ENCODE measurements around the gene IGF2BP1.

The IGF2BP1 gene

GRCh38 chr17:49046912-49047311 lies 49.7 kb downstream of the IGF2BP1 start:
- no peaks in the 10 kb centered on the region for H3K79me2 ChIP-seq (ENCODE audit: insufficient read depth, low read length)
- no peak overlapping the region for H3K9ac ChIP-seq (ENCODE audit: low read depth, low read length)
- DNase-seq: no peak
- no peaks in the 10 kb centered on the region for H3K9me3 ChIP-seq (ENCODE audit: insufficient read depth, low read length, severe bottlenecking)
- H3K27me3 ChIP-seq (ENCODE audit: insufficient read depth, low read length, poor library complexity): peaks cover 27% of the 10 kb centered on the region
- no peak overlapping the region for H2AFZ ChIP-seq (ENCODE audit: low read depth, low read length)
- no peak overlapping the region for H3K4me2 ChIP-seq (ENCODE audit: insufficient read depth, low read length)
- no peak for TF ChIP-seq EZH2 (IDR thresholded peaks at IDR 0.05; ENCODE audit: borderline replicate concordance, low read depth, low read length, severe bottlenecking)
- TF ChIP-seq CTCF (IDR thresholded peaks at IDR 0.05; ENCODE audit: borderline replicate concordance, extremely low read depth, low read length, poor library complexity, severe bottlenecking): no peak
- no peaks in the 10 kb centered on the region for H3K4me1 ChIP-seq (ENCODE audit: insufficient read depth, low read length)
- no peaks in the 10 kb centered on the region; the same call in 1 of the 2 replicates for H4K20me1 ChIP-seq (ENCODE audit: insufficient read depth, low read length)
- no peak for ATAC-seq (ENCODE audit: insufficient read depth, low read depth)
- H3K4me3 ChIP-seq (ENCODE audit: low read depth in 1 of 2, low read length in 2 of 2): no peak overlapping the region
- no peaks in the 10 kb centered on the region for H3K36me3 ChIP-seq (ENCODE audit: insufficient read depth, low read length)
- no peak overlapping the region for H3K27ac ChIP-seq (ENCODE audit: low read length)

GRCh38 chr17:49049265-49049664 lies 52.1 kb downstream of the IGF2BP1 start:
- H3K4me2 ChIP-seq (ENCODE audit: insufficient read depth, low read length): no peak overlapping the region
- no peak overlapping the region for H2AFZ ChIP-seq (ENCODE audit: low read depth, low read length)

GRCh38 chr17:49050611-49051010 lies 53.4 kb downstream of the IGF2BP1 start:
- Histone ChIP-seq H3K36me3 (ENCODE audit: insufficient read depth, low read length) (no peaks in the 10 kb centered on the region), H3K9me3 (ENCODE audit: insufficient read depth, low read length, severe bottlenecking) (no peaks in the 10 kb centered on the region), H3K79me2 (ENCODE audit: insufficient read depth, low read length) (no peaks in the 10 kb centered on the region), H3K4me3 (ENCODE audit: low read depth in 1 of 2, low read length in 2 of 2) (no peak overlapping the region), H4K20me1 (ENCODE audit: insufficient read depth, low read length) (no peaks in the 10 kb centered on the region), H2AFZ (ENCODE audit: low read depth, low read length) (no peak overlapping the region; the same call in 1 of the 2 replicates), H3K27ac (ENCODE audit: low read length) (no peak overlapping the region), H3K4me2 (ENCODE audit: insufficient read depth, low read length) (no peak overlapping the region), H3K27me3 (ENCODE audit: insufficient read depth, low read length, poor library complexity) (peaks cover 23% of the 10 kb centered on the region), H3K4me1 (ENCODE audit: insufficient read depth, low read length) (no peaks in the 10 kb centered on the region), H3K9ac (ENCODE audit: low read depth, low read length) (no peak overlapping the region)
- TF ChIP-seq EZH2 (IDR thresholded peaks at IDR 0.05; ENCODE audit: borderline replicate concordance, low read depth, low read length, severe bottlenecking) (no peak), CTCF (IDR thresholded peaks at IDR 0.05; ENCODE audit: borderline replicate concordance, extremely low read depth, low read length, poor library complexity, severe bottlenecking) (no peak)
- DNase-seq (no peak), ATAC-seq (ENCODE audit: insufficient read depth, low read depth) (no peak)

More at GRCh38 chr17:49049265-49049664, 52.1 kb downstream of the IGF2BP1 start:
- ATAC-seq (ENCODE audit: insufficient read depth, low read depth) (no peak), DNase-seq (no peak)
- Histone ChIP-seq H3K27ac (ENCODE audit: low read length) (no peak overlapping the region), H3K27me3 (ENCODE audit: insufficient read depth, low read length, poor library complexity) (peaks cover 20% of the 10 kb centered on the region), H3K4me1 (ENCODE audit: insufficient read depth, low read length) (no peaks in the 10 kb centered on the region), H3K9me3 (ENCODE audit: insufficient read depth, low read length, severe bottlenecking) (no peaks in the 10 kb centered on the region), H3K36me3 (ENCODE audit: insufficient read depth, low read length) (no peaks in the 10 kb centered on the region), H3K79me2 (ENCODE audit: insufficient read depth, low read length) (no peaks in the 10 kb centered on the region), H4K20me1 (ENCODE audit: insufficient read depth, low read length) (no peaks in the 10 kb centered on the region), H3K4me3 (ENCODE audit: low read depth in 1 of 2, low read length in 2 of 2) (no peak overlapping the region), H3K9ac (ENCODE audit: low read depth, low read length) (no peak overlapping the region)
- TF ChIP-seq CTCF (IDR thresholded peaks at IDR 0.05; ENCODE audit: borderline replicate concordance, extremely low read depth, low read length, poor library complexity, severe bottlenecking) (no peak), EZH2 (IDR thresholded peaks at IDR 0.05; ENCODE audit: borderline replicate concordance, low read depth, low read length, severe bottlenecking) (no peak)

- no peak overlapping the region for H3K4me2 ChIP-seq (ENCODE audit: insufficient read depth, low read length)
- H3K9ac ChIP-seq (ENCODE audit: low read depth, low read length): no peak overlapping the region
- no peak overlapping the region for H3K27ac ChIP-seq (ENCODE audit: low read length)
- no peak for TF ChIP-seq CTCF (IDR thresholded peaks at IDR 0.05; ENCODE audit: borderline replicate concordance, extremely low read depth, low read length, poor library complexity, severe bottlenecking)
- no peak for TF ChIP-seq EZH2 (IDR thresholded peaks at IDR 0.05; ENCODE audit: borderline replicate concordance, low read depth, low read length, severe bottlenecking)
- DNase-seq: no peak
- no peak overlapping the region for H2AFZ ChIP-seq (ENCODE audit: low read depth, low read length)
- no peaks in the 10 kb centered on the region for H3K79me2 ChIP-seq (ENCODE audit: insufficient read depth, low read length)
- H3K27me3 ChIP-seq (ENCODE audit: insufficient read depth, low read length, poor library complexity): peaks cover 17% of the 10 kb centered on the region
- H3K4me1 ChIP-seq (ENCODE audit: insufficient read depth, low read length): no peaks in the 10 kb centered on the region
- no peaks in the 10 kb centered on the region for H4K20me1 ChIP-seq (ENCODE audit: insufficient read depth, low read length)
- H3K9me3 ChIP-seq (ENCODE audit: insufficient read depth, low read length, severe bottlenecking): no peaks in the 10 kb centered on the region
- no peaks in the 10 kb centered on the region for H3K36me3 ChIP-seq (ENCODE audit: insufficient read depth, low read length)
- ATAC-seq (ENCODE audit: insufficient read depth, low read depth): no peak
- no peak overlapping the region for H3K4me3 ChIP-seq (ENCODE audit: low read depth in 1 of 2, low read length in 2 of 2)
These were observed 54.1 kb downstream of the IGF2BP1 start for GRCh38 chr17:49051269-49051668.
